OCI-LY1 (cell line): Measurements from ENCODE around the gene MYO1D.

Experiments used
- EZH2 ChIP-seq: fragments of 200-600 bp; sonication (generic), shearing (Covaris generic); IDR thresholded peaks from 2 replicates; pipeline ENCODE4 v1.8.0; 2017; ENCODE audit warnings: borderline replicate concordance, mixed run types, mild to moderate bottlenecking, antibody characterized with exemption, low read length, moderate library complexity, mixed read lengths
- TF ChIP-seq, protein P1 (sequence below): fragments of 200-600 bp; sonication (generic), shearing (Covaris generic); IDR thresholded peaks from 2 replicates; pipeline ENCODE4 v1.5.1; 2017; ENCODE audit warnings: mild to moderate bottlenecking, antibody characterized with exemption, low read length, moderate library complexity, mixed read lengths

DNA sequence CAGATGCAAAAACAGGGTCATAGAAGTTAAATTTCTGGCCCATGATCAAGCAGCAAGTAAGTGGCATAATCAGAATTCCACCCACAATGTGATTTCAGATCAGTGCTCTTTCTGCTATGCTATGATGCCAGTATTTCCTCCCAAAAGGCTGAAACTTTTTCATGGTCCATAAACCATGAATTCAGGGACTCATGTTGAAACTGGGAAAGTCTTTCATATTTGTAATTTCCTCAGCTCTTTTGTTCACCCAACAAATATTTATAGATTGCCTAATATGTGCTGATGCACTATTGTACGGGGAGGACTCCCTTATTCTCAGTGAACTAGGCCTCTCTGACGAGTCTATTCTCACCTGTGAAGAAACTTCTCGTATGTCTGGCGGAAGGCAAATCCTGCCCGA lies 156.3 kb downstream of the MYO1D start:
- TF ChIP-seq, protein P1, sequence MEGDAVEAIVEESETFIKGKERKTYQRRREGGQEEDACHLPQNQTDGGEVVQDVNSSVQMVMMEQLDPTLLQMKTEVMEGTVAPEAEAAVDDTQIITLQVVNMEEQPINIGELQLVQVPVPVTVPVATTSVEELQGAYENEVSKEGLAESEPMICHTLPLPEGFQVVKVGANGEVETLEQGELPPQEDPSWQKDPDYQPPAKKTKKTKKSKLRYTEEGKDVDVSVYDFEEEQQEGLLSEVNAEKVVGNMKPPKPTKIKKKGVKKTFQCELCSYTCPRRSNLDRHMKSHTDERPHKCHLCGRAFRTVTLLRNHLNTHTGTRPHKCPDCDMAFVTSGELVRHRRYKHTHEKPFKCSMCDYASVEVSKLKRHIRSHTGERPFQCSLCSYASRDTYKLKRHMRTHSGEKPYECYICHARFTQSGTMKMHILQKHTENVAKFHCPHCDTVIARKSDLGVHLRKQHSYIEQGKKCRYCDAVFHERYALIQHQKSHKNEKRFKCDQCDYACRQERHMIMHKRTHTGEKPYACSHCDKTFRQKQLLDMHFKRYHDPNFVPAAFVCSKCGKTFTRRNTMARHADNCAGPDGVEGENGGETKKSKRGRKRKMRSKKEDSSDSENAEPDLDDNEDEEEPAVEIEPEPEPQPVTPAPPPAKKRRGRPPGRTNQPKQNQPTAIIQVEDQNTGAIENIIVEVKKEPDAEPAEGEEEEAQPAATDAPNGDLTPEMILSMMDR: no peak
- no peak for TF ChIP-seq EZH2
